HG03196 (cell line): ENCODE measurements around the gene FUT4.
"Not testable (repeated sequence)": the region's sequence is repeated elsewhere in the genome, so short reads cannot be mapped to it uniquely, and the experiment has no call there.

Experiments used
- ATAC-seq: cut with Tn5 transposase; IDR thresholded peaks from one replicate; pipeline ENCODE4 v1.9.1; 2021; ENCODE audit not compliant: unreplicated experiment

Gene FUT4

DNA sequence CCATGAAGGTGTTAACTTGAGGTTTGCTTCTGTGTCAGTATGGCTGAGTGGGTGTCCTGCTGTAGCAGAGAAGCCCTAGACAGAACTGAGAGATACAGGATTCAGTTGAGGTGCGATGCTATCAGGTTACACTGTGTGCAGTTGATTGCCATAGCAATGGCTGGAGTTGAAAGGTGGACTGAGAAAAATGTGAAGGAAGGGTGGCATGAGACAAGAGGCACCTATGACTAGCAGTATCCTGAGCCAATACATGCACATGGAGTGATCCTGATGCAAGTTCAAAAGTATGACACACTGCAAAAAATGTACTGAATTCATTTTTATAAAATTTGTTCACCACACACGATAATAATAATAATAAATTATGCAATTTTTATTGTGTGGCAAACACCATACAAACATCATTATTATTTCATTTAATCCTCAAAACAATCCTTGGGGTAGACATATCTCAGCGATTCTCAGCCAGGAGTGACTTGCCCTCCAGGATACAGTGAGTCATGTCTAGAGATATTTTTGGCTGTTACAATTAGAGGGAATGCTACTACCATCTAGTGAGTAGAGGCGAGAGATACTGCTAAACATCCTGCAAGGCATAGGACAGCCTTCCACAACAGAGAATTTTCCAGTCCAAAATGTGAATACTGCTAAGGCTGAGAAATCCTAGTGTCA, 19.6 kb downstream of the FUT4 start:
- no peak for ATAC-seq

DNA sequence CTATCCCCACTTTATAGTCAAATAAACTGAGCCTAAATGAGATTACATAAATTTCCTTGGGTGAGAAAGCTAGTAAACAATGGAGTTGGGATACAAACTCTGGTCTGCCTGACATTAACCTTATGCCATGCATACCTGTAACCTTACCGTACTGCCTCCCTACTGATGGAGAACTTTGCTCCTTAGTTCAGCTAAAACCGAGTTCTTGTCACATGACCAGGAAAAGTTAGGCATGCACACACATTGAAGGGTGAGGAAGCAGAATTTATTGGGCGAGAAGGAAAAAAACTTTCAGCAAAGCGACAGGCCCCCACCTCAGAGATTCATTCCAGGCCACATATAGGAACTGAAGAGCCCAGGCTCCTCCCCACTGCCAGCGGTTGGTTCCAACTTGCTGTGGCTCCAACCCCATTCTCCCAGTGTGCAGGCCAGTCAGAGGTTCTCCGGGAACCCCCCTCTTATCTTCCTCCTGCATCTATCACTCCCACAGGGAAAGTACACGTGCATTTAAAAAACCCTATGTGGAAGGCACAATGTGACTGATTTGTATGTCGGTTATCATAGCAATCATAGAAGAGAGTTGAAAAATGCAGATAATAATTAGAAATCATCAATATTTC, 20.2 kb downstream of the FUT4 start:
- ATAC-seq: no peak

DNA sequence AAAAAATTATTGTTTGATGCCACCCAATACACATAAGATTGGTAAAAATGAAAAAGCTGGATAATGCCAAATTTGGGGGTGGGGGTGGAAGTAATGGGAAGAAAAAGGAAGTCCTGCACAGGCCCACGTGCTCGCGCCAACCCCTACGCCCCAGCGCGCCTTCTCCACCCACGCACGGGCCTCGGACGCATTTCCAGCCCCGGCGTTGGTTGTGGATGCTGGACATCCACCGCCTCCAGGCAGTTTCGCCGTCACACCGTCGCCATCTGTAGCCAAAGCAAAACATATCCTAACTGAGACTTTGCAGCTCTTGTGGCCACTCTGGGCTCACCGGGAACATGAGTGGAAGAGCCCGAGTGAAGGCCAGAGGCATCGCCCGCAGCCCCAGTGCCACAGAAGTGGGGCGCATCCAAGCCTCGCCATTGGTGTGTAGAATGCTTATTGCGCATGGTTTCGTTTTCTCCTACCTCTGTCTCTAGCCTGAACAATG, 23.5 kb downstream of the FUT4 start, which contains the start of gene PIWIL4:
PIWIL4 (plus strand) TSS at position 188 of the 490 bp plus-strand sequence; CDS start at position 339, 151 bp downstream.
- no peak for ATAC-seq

GRCh38 chr11:94568200-94568599, 24.5 kb downstream of the FUT4 start:
- ATAC-seq: no peak

DNA sequence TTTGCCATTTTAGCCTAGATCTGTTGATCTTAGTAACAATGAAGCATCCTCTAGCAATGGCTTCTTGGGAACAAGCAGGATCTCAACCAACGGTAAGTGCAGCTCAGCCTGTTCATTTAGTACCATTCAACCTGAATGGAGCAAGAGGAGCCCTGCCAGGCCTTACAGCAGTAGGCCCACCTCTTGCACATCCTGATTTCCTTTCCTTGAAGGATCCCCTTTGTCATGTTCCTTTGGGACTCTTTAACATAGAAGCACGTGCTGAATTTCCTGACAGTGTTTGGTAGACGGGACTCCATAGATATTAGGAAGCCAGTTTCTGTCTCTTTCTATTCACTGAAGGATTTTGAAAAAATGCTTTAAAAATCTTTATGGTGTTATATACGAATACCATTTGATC, 25.0 kb downstream of the FUT4 start:
- no peak for ATAC-seq

GRCh38 chr11:94572975-94573374, 29.3 kb downstream of the FUT4 start:
- not testable (repeated sequence) for ATAC-seq

- no peak for ATAC-seq
These were observed 30.7 kb downstream of the FUT4 start for GRCh38 chr11:94574193-94574961.

DNA sequence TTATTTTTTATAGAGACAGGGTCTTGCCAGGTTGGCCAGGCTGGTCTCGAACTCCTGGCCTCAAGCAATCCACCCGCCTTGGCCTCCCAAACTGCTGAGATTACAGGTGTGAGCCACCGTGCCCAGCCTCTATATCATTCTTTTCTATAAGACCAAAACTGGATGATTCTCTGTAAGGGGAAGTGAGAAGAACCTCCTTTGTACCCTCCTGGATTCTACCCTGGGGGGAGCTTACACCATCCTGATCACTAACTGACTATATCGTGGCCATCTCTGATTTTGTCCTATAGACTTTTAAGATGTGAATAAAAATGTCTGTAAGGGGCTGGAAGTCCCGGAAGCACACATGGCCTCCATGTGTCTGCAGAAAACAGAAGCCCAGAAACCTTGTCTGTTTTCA, 32.6 kb downstream of the FUT4 start:
- ATAC-seq: no peak

DNA sequence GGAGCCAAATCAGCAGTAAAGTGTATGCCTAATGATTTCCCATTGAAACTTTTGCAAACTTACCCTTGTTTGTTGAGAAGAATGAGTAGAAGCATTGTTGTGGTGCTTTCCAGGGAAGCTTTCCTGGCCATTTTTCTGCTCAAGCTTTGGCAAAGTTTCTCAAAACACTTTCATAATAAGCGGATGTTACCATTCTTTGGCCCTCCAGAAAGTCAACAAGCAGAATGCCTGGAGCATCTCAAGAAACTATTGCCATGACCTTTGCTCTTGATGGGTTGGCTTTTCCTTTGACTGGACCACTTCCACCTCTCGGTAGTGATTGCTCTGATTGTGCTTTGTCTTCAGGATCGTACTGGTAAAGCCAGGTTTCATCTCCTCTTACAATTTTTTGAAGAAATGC, 34.1 kb downstream of the FUT4 start:
- ATAC-seq: no peak

GRCh38 chr11:94581926-94582325, 38.2 kb downstream of the FUT4 start:
- ATAC-seq: peak; percentile 39

- no peak for ATAC-seq
These were observed 39.6 kb downstream of the FUT4 start for GRCh38 chr11:94583213-94583865.

DNA sequence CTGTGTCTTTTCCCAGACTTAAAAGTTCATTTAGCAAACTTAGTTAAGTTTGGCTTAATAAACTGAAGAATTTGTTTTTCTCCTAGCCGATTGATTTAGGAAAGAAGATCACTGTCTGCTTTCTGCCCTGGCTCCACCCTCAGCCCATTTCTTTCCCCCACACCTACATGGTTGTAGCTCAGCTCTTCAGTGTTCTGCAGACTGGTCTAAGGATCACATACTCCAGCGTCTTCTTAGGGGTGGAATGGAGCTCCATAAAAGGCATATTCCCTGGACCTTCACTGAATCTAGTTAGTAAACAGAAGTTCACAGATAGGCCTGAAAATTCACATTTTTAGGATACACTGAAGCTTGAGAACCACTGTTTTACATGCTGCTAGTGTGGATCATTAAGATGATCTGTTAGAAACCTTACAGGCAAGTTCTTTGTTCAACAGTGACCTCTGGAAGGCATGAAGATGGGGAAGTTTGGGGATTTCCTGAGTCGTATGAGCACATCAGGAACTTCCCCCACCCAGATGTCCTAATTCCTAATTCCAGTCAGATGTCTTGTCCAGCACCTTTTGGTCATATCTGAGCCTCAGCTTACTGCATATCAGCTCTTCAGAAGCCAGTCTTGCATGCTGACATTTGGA, 40.3 kb downstream of the FUT4 start:
- ATAC-seq: no peak

GRCh38 chr11:94584978-94585377, 41.3 kb downstream of the FUT4 start:
- no peak for ATAC-seq

DNA sequence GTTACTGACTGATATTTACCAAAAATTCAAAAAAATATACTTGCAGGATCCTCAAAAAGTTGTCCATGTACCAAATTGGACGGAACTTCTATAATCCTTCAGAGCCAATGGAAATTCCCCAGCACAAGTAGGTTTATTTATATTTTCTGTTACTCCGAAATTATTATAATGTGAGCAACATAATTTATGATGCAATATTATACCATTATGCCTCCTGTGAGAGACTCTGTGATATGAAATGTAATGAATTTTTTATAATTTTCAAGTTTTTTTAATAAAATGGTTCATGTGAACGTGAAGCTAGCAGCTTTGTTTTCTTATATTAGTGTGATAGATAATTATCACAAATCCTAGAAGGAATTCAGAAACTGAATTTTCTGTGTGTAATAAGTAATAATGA, 41.7 kb downstream of the FUT4 start:
- no peak for ATAC-seq

DNA sequence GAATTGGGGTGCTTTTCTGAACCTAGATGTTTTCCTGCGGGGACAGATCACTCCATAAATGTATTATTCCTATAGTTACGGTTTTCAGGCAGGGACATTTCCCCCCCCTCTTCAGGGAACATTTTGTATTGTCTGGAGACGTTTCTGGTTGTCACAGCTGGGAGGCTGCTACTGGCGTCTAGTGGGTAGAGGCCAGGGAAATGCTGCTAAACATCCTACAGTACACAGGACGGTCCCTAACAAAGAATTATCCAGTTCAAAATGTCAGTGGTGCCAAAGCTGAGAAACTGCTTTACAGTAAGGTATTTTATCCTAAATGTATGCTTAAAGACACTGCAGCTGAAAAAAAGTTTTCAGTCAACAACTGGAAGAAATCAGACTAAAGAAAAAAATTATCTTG, 42.8 kb downstream of the FUT4 start:
- no peak for ATAC-seq

GRCh38 chr11:94586978-94587377, 43.3 kb downstream of the FUT4 start:
- no peak for ATAC-seq

DNA sequence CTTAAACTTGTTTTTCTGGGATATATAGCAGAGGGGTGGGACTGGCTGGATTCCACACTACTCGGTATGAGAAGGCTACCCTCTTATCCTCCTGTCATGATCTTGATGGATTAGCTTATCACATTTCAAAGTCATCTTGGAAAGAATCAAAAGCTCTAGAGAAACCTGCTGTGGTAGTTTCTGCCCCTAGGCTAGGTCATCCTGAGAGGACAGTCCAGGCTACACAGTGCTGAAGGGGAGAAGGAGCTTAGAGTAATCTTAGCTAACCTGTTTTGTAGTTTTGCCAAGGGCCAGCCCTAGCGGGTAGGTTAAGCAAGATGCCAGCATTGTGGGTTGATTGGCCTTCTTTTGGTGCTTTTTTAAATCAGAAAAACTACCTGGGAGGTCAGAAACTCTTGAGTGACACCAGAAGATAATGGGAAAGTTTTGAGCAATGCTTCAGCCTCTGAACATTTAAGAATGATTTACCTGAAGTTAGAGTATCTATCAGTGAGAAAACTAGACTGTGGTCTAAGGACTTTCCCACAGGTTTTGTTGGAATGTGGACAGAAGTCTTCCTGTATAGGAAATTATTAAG, 44.7 kb downstream of the FUT4 start:
- no peak for ATAC-seq

DNA sequence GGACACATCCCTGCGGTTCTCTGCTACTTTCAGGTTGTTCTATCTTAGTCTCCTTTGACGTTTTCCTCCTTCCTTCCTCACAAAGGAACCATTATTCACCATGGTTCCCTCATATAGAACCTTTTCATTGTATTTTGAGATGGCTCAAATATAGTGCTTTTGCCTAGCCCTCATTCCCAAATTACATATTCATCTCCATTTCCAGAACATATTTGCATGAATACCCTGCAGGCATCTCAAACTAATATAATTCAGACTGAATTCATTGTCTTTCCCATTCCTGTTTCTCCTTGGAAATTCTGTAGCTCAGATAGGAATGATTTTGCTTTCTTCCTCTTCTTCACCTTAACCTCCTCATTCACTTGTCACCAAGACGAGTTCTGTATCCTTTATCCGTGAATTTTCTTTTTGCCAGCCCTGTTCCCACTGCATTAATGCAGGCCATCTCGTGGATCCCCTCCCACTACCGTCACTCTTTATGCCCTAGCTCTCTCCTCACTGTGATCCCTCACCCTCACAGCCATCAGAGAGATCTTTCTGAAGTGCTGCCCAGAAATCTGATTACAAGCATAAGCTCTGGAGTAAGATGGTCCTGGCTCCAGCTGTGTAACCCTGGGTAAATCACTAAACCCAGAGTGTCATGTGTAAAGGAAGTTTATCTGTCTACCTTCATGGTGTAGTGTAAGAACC, 46.8 kb downstream of the FUT4 start:
- ATAC-seq: no peak

DNA sequence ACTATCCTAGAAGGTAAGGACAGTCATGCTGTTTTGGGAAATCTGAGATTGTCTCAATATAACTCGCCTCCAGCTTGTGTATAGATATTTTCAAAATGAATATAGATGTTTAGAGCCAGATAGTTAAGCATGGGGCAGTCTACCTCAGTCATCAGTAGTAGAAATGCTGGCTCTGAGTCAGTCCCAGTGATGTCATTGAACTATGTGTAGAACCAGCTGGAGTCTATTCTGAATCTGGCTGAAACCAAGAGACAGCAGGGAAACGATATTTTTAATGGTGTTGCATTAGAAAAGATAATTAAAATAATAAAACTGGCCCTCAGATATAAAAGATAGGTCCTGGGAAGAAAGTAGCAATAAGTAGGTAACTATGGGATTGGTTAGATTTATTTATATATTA, 49.3 kb downstream of the FUT4 start:
- ATAC-seq: peak; percentile 68

- ATAC-seq: peak; percentile 52
These were observed 51.4 kb downstream of the FUT4 start for GRCh38 chr11:94595076-94595475.
